Eye (tissue), 1 donor: ENCODE data around the gene ACSL1.
"Not testable (repeated sequence)": the region's sequence is repeated elsewhere in the genome, so short reads cannot be mapped to it uniquely, and the experiment has no call there.

ENCODE experiments used
- DNase-seq: peaks from one replicate; pipeline ENCODE4 v3.0.0-alpha.2; 2015

Gene ACSL1

GRCh38 chr4:184825896-184826690 lies at the start of gene ACSL1:
TSS of gene ACSL1 (minus strand) at chr4:184825968. CDS start at chr4:184803514, 22,454 bp downstream.
- DNase-seq: peak; percentile 87

- DNase-seq: no peak
Observed at GRCh38 chr4:184873054-184873453, 47.3 kb upstream of the ACSL1 start.

DNA sequence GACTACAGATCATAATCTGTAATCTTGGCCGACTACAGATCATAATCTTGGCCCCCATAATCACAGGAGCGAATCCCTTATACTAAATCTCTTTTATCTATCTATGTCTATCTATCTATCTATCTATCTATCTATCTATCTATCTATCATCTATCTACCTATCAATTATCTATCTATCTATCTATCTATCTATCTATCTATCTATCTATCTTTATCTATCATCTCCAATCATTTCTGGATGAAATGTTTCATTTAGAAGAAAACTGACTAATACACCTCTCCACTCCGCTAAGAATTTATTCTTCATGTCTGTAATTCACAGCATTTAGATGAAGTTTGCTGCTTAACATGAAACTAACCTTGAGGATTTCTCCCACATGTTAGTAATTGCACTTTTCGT lies 45.0 kb upstream of the ACSL1 start:
- no peak for DNase-seq

DNA sequence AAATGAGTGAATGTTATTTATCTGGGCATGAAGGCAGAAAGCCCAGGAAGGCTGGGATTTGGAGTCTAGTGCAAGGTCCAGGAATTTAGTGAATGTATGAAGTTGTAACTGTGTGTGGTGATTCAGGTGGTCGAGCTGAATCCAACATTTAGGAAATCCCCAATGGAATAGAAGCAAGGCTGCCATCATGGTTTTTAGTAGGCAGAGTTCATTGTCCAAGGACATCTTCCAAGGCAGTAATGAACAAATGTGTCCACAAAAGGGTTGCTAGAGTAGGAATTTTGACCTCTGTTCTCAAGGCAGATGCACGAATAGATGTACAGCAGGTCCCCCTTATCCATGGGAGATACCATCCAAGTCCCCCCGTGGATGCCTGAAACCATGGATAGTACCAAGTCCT lies 42.9 kb upstream of the ACSL1 start:
- DNase-seq: no peak

- no peak for DNase-seq
Observed at GRCh38 chr4:184863916-184864315, 38.1 kb upstream of the ACSL1 start.

- DNase-seq: no peak
Observed at GRCh38 chr4:184861047-184861446, 35.3 kb upstream of the ACSL1 start.

GRCh38 chr4:184860018-184860779 lies 34.4 kb upstream of the ACSL1 start:
- no peak for DNase-seq

DNA sequence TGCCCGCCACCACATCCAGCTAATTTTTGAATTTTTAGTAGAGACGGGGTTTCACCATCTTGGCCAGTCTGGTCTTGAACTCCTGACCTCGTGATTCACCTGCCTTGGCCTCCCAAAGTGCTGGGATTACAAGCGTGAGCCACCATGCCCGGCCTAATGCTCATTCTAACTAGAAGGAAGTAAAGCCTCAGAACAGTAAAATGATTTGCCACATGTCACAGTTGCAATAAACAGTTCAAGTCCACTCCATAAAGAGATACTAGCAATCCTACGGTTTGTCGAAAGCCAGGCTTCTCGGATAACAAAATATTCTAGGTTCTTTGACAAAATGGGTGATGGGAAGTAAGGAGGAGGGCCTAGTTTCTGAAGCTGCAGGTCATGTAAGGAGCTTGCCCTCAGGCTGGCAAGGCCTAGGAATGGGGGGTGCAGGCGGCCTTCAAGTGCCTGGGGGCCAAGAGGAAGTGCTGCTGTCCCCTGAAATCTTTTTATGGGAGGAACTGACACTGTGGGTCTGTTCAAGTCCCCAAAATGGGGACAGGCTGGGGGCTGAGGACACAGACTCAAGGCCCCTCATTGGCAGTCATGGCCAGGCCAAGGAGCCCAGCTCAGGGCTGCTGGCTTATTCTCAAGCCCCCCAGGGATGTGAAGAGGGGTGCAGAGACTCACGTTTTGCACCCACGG lies 31.8 kb upstream of the ACSL1 start:
- DNase-seq: no peak

DNA sequence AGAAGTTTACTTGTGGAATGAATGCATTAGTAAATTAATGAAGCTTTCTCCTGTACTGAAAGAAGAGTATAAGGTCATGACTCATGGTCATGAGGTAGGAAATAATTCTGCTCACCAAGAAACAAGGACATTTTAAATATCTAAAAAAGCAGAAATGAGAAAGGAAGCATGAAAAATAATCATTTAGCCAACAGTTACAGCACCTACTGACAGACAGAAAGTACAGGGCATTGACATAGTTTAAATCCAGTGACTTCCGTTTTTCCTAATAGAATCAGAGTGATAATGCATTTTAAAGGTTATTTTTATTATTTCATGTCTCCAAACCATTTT lies 30.5 kb upstream of the ACSL1 start:
- no peak for DNase-seq

- no peak for DNase-seq
Observed at GRCh38 chr4:184854673-184855072, 28.9 kb upstream of the ACSL1 start.

DNA sequence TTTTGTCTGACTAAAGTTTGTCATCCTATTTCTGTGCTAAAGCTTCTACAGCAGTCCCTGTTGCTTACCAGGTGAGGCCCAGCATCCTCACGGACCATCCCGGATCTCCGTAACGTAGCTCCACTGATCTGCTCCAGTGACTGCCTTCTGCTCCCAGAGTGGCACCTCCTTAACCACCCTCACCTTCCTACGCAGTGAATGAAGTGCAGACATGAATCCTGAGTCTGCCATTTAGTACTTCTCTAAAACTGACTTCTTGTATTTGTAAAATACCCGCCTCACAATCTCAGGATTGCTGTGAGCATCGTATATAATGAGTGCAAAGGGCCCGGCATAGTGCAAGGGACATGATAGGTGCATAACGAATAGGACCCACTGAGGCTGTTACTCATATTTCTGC lies 27.7 kb upstream of the ACSL1 start:
- no peak for DNase-seq

DNA sequence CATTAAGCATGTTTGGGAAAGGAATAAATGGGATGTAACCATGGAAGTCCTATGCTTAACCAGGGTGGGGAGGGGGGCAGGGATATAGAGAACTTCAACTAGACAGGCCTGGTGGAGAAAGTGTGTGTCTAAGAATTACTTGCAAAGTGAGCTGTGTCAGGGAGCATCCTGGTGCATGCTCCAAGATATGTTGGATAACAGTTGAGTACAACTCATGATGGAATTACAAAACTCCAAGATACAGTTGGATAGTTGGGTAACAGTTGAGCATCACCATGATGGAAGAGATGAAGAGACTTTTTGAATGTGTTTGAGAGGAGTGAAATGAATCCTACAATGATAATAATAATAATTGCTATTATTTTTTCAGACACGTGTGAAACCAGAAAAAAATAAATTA lies 26.1 kb upstream of the ACSL1 start:
- DNase-seq: no peak

DNA sequence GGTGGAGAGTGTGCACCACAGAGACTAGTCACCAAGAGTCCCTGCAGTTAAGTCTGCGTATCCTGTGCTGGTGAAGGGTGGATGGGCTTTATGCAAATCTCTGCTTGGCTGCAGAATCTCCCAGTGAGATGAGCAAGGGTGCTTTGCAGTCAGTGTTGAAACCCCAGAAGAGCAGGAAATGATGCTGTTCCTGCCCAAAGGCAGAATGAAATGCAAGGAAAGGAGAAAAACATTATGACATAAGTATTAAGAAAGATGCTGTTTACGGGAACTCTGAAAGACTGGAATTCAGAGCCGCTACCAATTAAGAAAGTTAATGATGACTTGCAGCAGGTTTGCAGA lies 25.4 kb upstream of the ACSL1 start:
- DNase-seq: no peak

DNA sequence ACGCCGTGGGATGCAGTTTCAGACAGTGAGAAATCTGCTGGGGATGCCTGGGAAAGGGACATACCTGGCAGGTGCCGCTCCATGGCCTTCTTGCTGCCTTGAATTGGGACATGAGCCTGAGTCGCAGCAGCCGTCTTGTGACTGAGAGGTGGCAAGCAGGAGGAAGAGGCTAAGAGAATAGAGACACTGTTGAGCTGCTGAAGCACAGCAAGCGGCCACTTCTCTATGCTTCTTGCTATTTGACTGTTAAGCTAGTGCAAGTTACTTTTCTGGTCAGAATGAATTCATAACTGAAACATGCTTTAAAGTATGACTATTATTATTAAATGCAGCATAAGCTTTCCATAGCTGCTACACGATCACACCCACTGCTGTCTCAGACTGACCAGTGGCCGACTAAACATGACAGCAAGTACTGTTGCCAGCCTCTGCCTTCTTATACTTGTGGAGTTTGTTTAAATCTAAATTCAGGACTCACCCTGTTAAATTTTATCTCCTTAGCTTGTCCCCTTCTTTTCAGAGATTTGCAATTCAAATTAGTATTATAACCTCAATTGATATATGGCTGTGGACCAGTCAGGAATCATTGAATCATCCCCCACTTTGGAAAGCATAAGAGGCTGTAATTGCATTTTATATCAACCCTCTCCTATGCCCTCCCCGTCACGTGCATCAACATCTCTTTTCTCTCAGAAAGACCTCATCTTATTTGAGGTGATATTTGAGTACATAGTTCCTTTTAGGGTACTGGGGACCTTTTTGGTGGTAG lies 24.8 kb upstream of the ACSL1 start:
- DNase-seq: no peak

GRCh38 chr4:184850018-184850417 lies 24.2 kb upstream of the ACSL1 start:
- DNase-seq: no peak

- no peak for DNase-seq
Observed at GRCh38 chr4:184849185-184849584, 23.4 kb upstream of the ACSL1 start.

- no peak for DNase-seq
Observed at GRCh38 chr4:184848510-184848909, 22.7 kb upstream of the ACSL1 start.

GRCh38 chr4:184846531-184846930 lies 20.8 kb upstream of the ACSL1 start:
- DNase-seq: no peak

DNA sequence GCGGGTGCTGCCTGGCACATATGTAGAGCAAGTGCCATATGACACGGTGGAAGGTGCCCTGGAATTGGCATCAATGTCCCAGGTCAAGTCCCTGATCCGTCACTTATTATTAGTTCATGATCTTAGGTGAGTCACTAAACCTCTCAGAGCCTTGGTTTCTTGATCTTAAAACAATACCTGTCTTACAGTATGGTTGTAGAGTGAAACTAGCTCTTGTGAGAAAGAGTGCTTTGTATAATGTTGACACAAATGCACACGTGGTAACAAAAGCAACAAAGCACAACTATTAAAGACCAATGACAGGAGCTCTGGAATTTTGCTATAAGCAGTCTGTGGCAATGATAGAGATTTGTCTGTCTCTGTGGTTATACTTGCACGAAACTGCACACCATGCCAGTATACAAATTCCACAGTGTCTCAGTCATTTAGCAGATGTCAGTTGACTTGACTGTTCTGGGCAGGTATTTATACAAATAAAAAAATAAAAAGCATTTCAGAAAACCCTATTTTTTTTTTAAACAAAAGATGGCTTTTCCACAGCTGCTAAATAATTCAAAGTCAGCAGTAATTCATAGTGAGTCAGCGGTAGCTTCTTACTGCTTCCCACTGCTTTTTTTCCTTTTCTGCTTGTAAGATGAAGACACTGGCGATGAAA lies 19.7 kb upstream of the ACSL1 start:
- peak; percentile 17 for DNase-seq

GRCh38 chr4:184844742-184845141 lies 19.0 kb upstream of the ACSL1 start:
- no peak for DNase-seq

GRCh38 chr4:184843984-184844554 lies 18.3 kb upstream of the ACSL1 start:
- DNase-seq: no peak

GRCh38 chr4:184839075-184839399 lies 13.3 kb upstream of the ACSL1 start:
- not testable (repeated sequence) for DNase-seq
